GM18873 (cell line): Measurements from ENCODE around the gene RAPGEF2.
"Not testable (repeated sequence)": the region's sequence is repeated elsewhere in the genome, so short reads cannot be mapped to it uniquely, and the experiment has no call there.

Source experiments
- ATAC-seq: cut with Tn5 transposase; IDR thresholded peaks from one replicate; pipeline ENCODE4 v1.9.1; 2021; ENCODE audit warnings: mild to moderate bottlenecking, moderate library complexity, moderate number of reproducible peaks; ENCODE audit not compliant: unreplicated experiment, low FRiP score

RAPGEF2 gene

DNA sequence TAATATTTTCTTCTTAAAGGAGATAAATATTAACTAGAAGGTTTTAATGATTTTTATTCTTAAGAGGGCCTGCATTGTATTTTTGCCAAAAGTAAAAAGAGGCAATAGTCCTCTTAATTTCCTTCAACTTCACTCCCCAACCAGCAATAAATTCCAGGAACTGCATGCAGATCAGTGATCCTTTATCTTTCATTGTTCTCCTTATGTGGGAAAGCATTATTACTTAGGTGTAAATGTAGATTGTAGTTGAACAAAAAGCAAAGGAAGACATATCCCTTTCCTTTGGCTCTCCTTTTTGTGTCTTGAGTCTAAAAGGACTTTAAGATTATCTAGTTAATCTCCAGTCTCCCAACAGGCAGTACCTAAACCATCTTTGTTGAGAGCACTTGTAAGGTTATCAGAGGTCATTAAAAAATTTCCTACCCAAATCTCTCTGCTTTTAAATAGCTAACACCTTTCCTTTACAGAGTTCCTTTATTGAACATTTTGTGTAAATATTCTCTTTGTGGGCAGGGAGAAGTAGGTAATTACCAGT is 55.3 kb downstream of the RAPGEF2 start:
- no peak for ATAC-seq

GRCh38 chr4:159158985-159159384 is 56.1 kb downstream of the RAPGEF2 start:
- no peak for ATAC-seq

DNA sequence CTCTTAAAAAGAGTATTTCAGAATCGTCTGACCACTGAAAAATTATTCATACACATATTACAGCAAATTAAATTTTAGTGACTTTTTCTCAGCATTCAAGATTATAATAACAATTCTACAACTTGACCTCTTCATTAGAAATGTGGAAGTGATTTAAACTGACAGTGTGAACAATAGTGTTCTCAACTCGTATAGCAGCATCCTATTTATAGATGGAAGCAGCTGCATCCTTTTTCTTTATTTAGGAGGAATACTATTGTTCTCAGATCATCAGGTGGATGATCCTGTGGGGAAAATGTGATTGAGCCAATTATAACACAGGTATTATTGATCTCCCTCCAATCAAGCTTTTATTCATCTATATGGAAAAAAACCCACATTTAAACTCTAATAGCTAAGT is 56.7 kb downstream of the RAPGEF2 start:
- no peak for ATAC-seq

- no peak for ATAC-seq
Observed at GRCh38 chr4:159160242-159160641, 57.4 kb downstream of the RAPGEF2 start.

- ATAC-seq, result not testable (repeated sequence)
Observed at GRCh38 chr4:159161436-159161835, 58.6 kb downstream of the RAPGEF2 start.

- ATAC-seq, result no peak
Observed at GRCh38 chr4:159162576-159162975, 59.7 kb downstream of the RAPGEF2 start.

GRCh38 chr4:159163521-159163920 is 60.6 kb downstream of the RAPGEF2 start:
- no peak for ATAC-seq

GRCh38 chr4:159169404-159170302 is 66.8 kb downstream of the RAPGEF2 start:
- ATAC-seq, result peak; percentile 55

GRCh38 chr4:159171287-159171686 is 68.4 kb downstream of the RAPGEF2 start:
- ATAC-seq, result no peak

DNA sequence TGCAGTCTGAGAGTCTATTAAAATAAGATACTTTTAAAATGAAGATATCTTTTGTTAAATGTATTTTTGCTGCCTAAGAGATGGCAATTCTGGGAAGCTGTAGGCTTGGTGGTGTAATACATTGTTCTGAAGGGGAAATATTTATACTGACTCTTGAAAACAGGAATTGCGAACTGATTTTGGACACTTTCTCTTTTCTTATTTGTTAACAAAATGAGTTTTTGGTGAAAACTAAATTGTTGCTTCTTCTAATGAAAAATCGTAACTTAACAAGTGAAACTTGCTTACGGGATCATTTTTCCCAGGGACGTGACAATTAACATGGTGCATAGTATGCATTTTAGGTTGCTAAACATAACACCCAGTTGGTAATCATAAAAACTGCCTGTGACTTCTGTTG is 71.0 kb downstream of the RAPGEF2 start:
- no peak for ATAC-seq

GRCh38 chr4:159174645-159175084 is 71.8 kb downstream of the RAPGEF2 start:
- ATAC-seq, result no peak

GRCh38 chr4:159175085-159175988 is 72.5 kb downstream of the RAPGEF2 start:
- peak; percentile 59 for ATAC-seq

DNA sequence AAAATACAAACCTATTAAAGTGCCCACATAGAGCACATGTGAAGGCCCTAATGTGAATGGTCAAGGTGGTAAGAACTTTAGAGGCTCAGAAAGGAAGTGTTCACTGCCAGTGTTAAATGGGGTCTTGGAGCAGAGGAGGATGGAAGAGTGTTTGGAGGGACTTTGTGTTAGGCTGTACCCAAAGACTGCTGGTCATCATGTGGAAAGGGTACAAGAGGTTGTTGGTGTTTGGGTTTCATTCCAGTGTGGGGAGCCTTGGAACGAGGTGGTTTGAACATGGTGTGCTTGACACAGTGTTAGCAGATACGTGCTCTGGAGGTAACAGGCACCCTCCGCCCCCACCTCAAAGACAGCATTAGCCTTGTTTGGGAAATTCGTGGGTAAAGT is 73.1 kb downstream of the RAPGEF2 start:
- no peak for ATAC-seq

DNA sequence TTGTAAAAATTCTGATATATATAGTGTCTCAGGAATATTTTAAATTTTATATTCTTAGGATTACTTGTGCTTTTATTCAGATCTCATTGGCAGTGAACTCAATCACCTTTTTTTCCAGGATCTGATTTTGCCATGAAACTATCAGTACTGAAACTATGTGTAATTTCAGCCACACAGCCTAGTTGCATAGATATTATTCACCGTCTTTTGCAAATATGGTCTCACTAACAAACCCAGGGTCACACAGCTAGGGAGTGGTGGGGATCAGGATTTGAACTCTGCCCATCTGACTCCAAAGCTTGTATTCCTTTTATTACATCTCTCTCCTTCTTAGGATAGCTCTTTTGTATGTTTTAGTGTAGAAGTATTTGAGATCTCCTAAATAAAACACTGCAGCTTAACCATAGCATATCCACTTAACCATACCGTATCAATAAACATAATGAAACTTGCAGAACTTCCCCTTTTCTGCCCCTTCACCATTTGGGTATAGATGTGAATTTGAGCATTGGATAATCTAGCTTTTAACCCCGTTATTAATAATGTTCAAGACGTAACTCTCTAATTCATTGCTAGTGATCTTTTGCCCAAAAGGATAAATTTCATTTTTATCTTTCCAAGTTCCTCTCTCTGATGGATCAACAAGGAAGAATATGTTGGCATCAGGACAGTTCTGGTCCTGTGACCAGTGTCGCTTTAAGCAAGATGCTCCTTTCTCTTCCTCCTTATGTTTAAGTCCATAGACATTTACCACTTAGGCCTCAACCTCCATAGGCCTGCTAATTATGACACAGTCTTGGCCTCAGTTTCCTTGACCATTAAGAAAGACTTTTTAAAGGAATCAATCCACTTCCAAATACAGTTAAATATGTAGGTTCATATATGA is 74.6 kb downstream of the RAPGEF2 start:
- peak; percentile 40 for ATAC-seq

DNA sequence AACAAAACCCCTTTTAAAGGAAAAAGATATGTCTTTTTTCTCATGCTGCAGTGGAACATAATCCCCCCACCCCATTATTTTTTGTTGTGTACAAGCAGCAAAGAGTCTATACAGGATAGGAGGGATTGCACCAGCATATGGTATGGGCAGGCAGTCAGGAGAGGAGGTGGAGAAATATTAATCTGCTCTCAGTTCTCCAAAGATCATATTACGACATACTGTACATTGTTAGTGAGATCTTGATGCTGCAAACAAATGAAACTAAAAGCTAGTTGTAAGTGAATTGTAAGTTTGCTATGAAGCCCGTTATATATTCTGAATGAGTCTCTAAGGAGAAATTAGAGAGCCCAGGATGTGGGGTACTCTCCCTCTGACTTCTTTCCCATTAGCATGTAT is 75.3 kb downstream of the RAPGEF2 start:
- no peak for ATAC-seq

DNA sequence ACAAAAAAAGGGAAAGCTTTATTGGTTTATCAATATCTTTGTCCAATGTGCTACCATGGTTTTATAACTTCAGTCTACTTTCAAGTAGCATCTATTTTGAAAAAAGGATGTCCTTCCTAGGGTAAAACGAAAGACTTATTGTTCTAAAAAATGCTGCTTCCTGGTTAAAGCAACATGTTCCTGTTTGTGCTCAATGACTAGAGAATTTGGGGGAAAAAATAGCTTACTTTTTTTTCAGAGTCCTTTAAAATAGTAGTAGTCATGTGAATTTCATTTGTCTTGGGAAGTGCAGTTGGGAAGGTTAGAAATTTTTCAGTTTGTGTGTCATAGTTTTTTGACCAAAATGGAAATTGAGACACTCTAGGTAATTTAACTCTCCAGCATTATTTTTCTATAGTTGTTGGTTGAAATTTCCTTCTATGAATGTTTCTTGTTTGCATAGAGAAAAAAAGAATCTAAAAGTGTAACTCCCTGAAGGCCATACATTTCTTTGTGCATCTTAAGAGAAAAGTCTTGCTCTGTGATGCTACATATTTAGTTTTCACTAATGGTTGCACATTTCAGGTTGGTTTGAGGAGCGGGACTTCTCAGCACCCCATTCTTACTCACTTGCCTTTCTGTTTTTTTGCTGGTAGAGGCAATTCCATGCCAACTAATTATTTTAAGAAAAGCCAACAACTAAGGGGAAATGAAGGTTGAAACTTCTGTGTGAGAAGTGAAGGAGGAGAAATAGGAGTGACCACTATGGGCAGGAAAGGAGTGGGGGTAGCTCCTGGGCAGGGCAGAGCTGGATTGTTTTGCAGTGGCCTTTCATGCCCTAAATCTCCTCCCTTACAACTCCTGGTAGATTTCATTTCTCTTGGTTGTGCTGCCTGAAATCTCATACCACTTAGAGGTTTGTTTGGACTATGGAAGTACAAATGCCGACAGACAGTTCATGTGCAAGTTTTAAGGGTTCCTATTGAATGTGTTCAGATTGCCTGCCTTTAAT is 76.4 kb downstream of the RAPGEF2 start:
- ATAC-seq, result no peak

DNA sequence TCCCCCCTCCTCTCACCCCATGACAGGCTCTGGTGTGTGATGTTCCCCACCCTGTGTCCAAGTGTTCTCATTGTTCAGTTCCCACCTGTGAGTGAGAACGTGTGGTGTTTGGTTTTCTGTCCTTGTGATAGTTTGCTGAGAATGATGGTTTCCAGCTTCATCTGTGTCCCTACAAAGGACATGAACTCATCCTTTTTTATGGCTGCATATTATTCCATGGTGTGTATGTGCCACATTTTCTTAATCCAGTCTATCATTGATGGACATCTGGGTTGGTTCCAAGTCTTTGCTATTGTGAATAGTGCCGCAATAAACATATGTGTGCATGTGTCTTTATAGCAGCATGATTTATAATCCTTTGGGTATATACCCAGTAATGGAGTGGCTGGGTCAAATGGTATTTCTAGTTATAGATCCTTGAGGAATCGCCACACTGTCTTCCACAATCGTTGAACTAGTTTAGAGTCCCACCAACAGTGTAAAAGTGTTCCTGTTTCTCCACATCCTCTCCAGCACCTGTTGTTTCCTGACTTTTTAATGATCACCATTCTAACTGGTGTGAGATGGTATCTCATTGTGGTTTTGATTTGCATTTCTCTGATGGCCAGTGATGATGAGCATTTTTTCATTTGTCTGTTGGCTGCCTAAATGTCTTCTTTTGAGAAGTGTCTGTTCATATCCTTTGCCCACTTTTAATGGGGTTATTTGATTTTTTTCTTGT is 81.2 kb downstream of the RAPGEF2 start:
- not testable (repeated sequence) for ATAC-seq

DNA sequence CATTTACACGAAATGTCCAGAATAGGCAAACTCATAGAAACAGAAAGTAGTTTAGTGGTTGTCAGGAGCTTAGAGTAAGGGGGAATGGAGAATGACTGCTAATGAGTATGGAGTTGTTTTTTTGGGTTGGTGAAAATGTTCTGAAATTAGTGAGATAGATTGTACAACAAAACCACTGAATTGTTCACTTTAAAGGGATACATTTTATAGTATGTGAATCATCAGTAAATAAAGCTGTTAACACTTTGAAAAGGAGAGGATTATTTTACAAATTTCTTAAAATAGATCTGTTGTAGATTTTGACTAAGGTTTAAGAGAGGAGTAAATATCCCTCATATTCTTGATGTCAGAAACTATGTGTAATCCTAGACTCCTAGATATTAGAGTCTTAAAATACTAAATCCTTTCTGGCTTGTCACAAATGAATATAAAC is 82.7 kb downstream of the RAPGEF2 start:
- ATAC-seq, result peak; percentile 50
